Myometrial cell (primary cell): ENCODE measurements around the gene PKP1. TPM values are rescaled to one million over a fixed set of nuclear protein-coding genes. Genes with fewer than 3 reads are reported as not detected.

Experiments used
- total RNA-seq: library from RNA; depleted of rRNA; stranded (reverse); fragments of >200 nt; gene quantifications from 2 replicates; pipeline ENCODE4 v1.2.3, GENCODE V29; 2015

Gene PKP1
- not detected in 2 replicates for total RNA-seq

GRCh38 chr1:201282931-201283829 lies at the start of gene PKP1:
TSS of gene PKP1 (plus strand) at chr1:201283506. CDS start at chr1:201283703, 197 bp downstream.

GRCh38 chr1:201377611-201378092 lies 94.3 kb downstream of the PKP1 start, which contains the start of gene TNNT2:
TSS of gene TNNT2 (minus strand) at chr1:201377680. CDS start at chr1:201373254, 4,426 bp downstream.

Other genes with a start within 250 kb of the PKP1 start
- gene CACNA1S, start 171.1 kb upstream of the PKP1 start, total RNA-seq: not detected in 2 replicates
- gene ASCL5, start 156.3 kb upstream of the PKP1 start, total RNA-seq: not detected in 2 replicates
- 81.3 and 87.5 TPM in 2 replicates for gene TMEM9, start 129.0 kb upstream of the PKP1 start, total RNA-seq
- not detected in 2 replicates for gene IGFN1, start 92.7 kb upstream of the PKP1 start, total RNA-seq
- not detected in 2 replicates for gene TNNT2, start 94.2 kb downstream of the PKP1 start, total RNA-seq
- not detected in 2 replicates for gene LAD1, start 115.8 kb downstream of the PKP1 start, total RNA-seq
- gene TNNI1, start 138.2 kb downstream of the PKP1 start, total RNA-seq: not detected in 2 replicates
- gene PHLDA3, start 185.7 kb downstream of the PKP1 start, total RNA-seq: 115 and 141 TPM in 2 replicates
- 1,719 and 1,887 TPM in 2 replicates for gene CSRP1, start 223.6 kb downstream of the PKP1 start, total RNA-seq